Chondrocyte (in vitro differentiated cells): ENCODE data around the gene CEP85L. TPM values are rescaled to one million over a fixed set of nuclear protein-coding genes. Genes with fewer than 3 reads are reported as not detected.

ENCODE experiments used
- DNase-seq: peaks from one replicate; pipeline ENCODE4 v3.0.0; 2021; ENCODE audit warnings: mixed read lengths, low spot score
- H3K27ac Mint-ChIP-seq: one replicate; pipeline ENCODE4 v1.8.0; 2021; ENCODE audit warnings: mild to moderate bottlenecking, moderate library complexity, mixed read lengths; ENCODE audit not compliant: unreplicated experiment
- H3K27me3 Mint-ChIP-seq: 2 replicates; pipeline ENCODE4 v1.8.0; 2021; ENCODE audit warnings: low read depth, mixed read lengths
- H3K36me3 Mint-ChIP-seq: 2 replicates; pipeline ENCODE4 v1.8.0; 2021; ENCODE audit warnings: low read depth, mixed read lengths
- H3K4me1 Mint-ChIP-seq: 2 replicates; pipeline ENCODE4 v1.8.0; 2021; ENCODE audit warnings: low read depth, mild to moderate bottlenecking, mixed read lengths
- H3K4me3 Mint-ChIP-seq: one replicate; pipeline ENCODE4 v1.8.0; 2021; ENCODE audit warnings: mild to moderate bottlenecking, moderate library complexity, mixed read lengths; ENCODE audit not compliant: unreplicated experiment
- H3K9me3 Mint-ChIP-seq: 2 replicates; pipeline ENCODE4 v1.8.0; 2021; ENCODE audit warnings: low read depth, mixed read lengths
- CTCF ChIP-seq: fragments of 200-600 bp; sonication (generic); IDR thresholded peaks from 2 replicates; pipeline ENCODE4 v1.5.0; 2021; ENCODE audit warnings: antibody characterized with exemption, mild to moderate bottlenecking, moderate library complexity
- total RNA-seq: library from RNA; stranded (reverse); gene quantifications from 3 replicates; pipeline ENCODE4 v1.2.1, GENCODE V29; 2021

Gene CEP85L
- total RNA-seq, 1 donor from 2014 or later = 10.4 TPM

- TF ChIP-seq CTCF = no peak
- H3K36me3 Mint-ChIP-seq = no peaks in the 10 kb centered on the region
- no peaks in the 10 kb centered on the region for H3K27me3 Mint-ChIP-seq
- no peak overlapping the region for H3K27ac Mint-ChIP-seq
- no peak overlapping the region for H3K4me3 Mint-ChIP-seq
- H3K9me3 Mint-ChIP-seq = no peaks in the 10 kb centered on the region
- peaks cover 28% of the 10 kb centered on the region for H3K4me1 Mint-ChIP-seq
- no peak for DNase-seq
Observed at GRCh38 chr6:118660218-118660569, 8.8 kb upstream of the CEP85L start.

- no peaks in the 10 kb centered on the region for H3K36me3 Mint-ChIP-seq
- H3K4me1 Mint-ChIP-seq = peaks cover 28% of the 10 kb centered on the region
- no peaks in the 10 kb centered on the region for H3K27me3 Mint-ChIP-seq
- no peak for DNase-seq
- TF ChIP-seq CTCF = no peak
- H3K4me3 Mint-ChIP-seq = no peak overlapping the region
- no peak overlapping the region for H3K27ac Mint-ChIP-seq
- no peaks in the 10 kb centered on the region for H3K9me3 Mint-ChIP-seq
Observed at GRCh38 chr6:118659513-118660217, 8.3 kb upstream of the CEP85L start.

- no peak overlapping the region for H3K27ac Mint-ChIP-seq
- DNase-seq = no peak
- no peak for TF ChIP-seq CTCF
- H3K27me3 Mint-ChIP-seq = no peaks in the 10 kb centered on the region
- H3K36me3 Mint-ChIP-seq = no peaks in the 10 kb centered on the region
- no peak overlapping the region for H3K4me3 Mint-ChIP-seq
- H3K4me1 Mint-ChIP-seq = peaks cover 32% of the 10 kb centered on the region
- no peaks in the 10 kb centered on the region for H3K9me3 Mint-ChIP-seq
Observed at GRCh38 chr6:118656847-118657451, 5.6 kb upstream of the CEP85L start.

GRCh38 chr6:118652051-118652615 is 742 bp upstream of the CEP85L start:
- Mint-ChIP-seq H3K36me3 (no peaks in the 10 kb centered on the region), H3K4me3 (peak overlapping the region; percentile 85), H3K27me3 (no peaks in the 10 kb centered on the region), H3K27ac (peak overlapping the region; percentile 82), H3K9me3 (no peaks in the 10 kb centered on the region), H3K4me1 (peaks cover 24% of the 10 kb centered on the region)
- DNase-seq = no peak
- TF ChIP-seq CTCF = no peak

GRCh38 chr6:118650582-118651281 is 659 bp downstream of the CEP85L start:
- Mint-ChIP-seq H3K27me3 (no peaks in the 10 kb centered on the region), H3K27ac (peak overlapping the region; percentile 87), H3K4me3 (peak overlapping the region; percentile 85), H3K9me3 (no peaks in the 10 kb centered on the region), H3K4me1 (peaks cover 25% of the 10 kb centered on the region), H3K36me3 (no peaks in the 10 kb centered on the region)
- no peak for DNase-seq
- TF ChIP-seq CTCF = peak; percentile 53
